H7 (cell line): ENCODE results near the gene GAREM1. TPM values are rescaled to one million over a fixed set of nuclear protein-coding genes. Genes with fewer than 3 reads are reported as not detected.
"Not testable (repeated sequence)": the region's sequence is repeated elsewhere in the genome, so short reads cannot be mapped to it uniquely, and the experiment has no call there.

ENCODE experiments used
- DNase-seq: peaks from one replicate; pipeline ENCODE4 v3.0.0; 2012
- H3K27me3 ChIP-seq: 2 replicates; pipeline ENCODE4 v1.6.0; 2011; ENCODE audit warnings: mild to moderate bottlenecking, low read length; ENCODE audit not compliant: control insufficient read depth, insufficient read depth
- H3K36me3 ChIP-seq: replicated peaks from 2 replicates; pipeline ENCODE4 v1.5.1; 2011; ENCODE audit warnings: low read length; ENCODE audit not compliant: control insufficient read depth, insufficient read depth
- H3K4me3 ChIP-seq: 2 replicates; pipeline ENCODE4 v1.5.1; 2011; ENCODE audit warnings: low read depth, mild to moderate bottlenecking, control low read depth, low read length, moderate library complexity; ENCODE audit not compliant: insufficient read depth
- total RNA-seq: library from RNA; depleted of rRNA; stranded (reverse); fragments of >200 nt; shearing (Covaris generic); gene quantifications from 2 replicates; pipeline ENCODE4 v1.2.3, GENCODE V29; 2014

GAREM1 gene
- total RNA-seq, 1 experiment from 2014 or later, result 4.9 TPM

- no peak for DNase-seq
- no peak overlapping the region for H3K4me3 ChIP-seq
- H3K27me3 ChIP-seq, result no peaks in the 10 kb centered on the region
- no peaks in the 10 kb centered on the region for H3K36me3 ChIP-seq
Observed at GRCh38 chr18:32255570-32255969, 215.1 kb downstream of the GAREM1 start.

GRCh38 chr18:32252141-32252860 lies 218.4 kb downstream of the GAREM1 start:
- DNase-seq, result no peak
- no peaks in the 10 kb centered on the region for H3K36me3 ChIP-seq
- H3K27me3 ChIP-seq, result no peaks in the 10 kb centered on the region
- H3K4me3 ChIP-seq, result no peak overlapping the region

GRCh38 chr18:32251466-32251865 lies 219.2 kb downstream of the GAREM1 start:
- no peak overlapping the region for H3K4me3 ChIP-seq

DNA sequence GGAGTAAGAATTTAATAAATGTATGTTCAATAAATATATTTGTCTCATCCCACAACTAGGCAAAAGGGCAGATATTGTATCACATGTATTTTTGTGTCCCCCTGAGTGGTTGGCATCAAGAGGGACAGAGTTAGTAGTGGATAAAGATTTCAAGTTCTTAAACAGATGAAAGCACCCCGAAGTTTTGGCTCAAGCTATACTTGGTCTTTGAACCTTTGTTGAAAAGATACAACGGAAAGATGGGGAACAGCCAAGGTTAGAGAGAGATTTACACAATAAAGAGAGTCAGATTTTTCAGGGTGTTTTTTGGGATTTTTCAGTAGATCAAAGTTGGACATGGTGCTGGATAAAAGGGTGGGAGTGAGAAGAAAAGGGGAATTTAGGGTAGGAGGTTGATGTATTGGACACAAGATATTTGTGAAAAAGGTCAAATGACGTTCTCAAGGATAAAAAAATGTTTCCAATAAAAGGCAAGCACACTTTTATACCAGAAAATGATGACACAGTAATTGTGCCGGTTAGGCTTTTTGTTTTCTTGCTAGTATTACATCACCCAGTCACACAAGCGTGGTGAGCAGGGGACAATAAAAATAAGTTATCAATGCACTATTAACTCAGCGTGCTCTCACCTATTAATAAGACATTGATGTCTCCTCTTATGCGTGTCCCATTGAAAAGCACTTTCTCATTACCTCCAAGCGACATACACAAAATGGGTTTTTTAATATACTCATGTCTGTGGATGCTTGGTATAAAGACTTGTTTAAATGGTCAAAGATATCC lies 221.3 kb downstream of the GAREM1 start:
- Histone ChIP-seq H3K27me3 (no peaks in the 10 kb centered on the region), H3K4me3 (no peak overlapping the region), H3K36me3 (no peaks in the 10 kb centered on the region)
- no peak for DNase-seq

More at GRCh38 chr18:32251466-32251865, 219.2 kb downstream of the GAREM1 start:
- no peak for DNase-seq
- H3K36me3 ChIP-seq, result no peaks in the 10 kb centered on the region
- no peaks in the 10 kb centered on the region for H3K27me3 ChIP-seq

GRCh38 chr18:32244881-32245280 lies 225.8 kb downstream of the GAREM1 start:
- no peak for DNase-seq
- Histone ChIP-seq H3K27me3 (no peaks in the 10 kb centered on the region), H3K4me3 (no peak overlapping the region), H3K36me3 (no peaks in the 10 kb centered on the region)

DNA sequence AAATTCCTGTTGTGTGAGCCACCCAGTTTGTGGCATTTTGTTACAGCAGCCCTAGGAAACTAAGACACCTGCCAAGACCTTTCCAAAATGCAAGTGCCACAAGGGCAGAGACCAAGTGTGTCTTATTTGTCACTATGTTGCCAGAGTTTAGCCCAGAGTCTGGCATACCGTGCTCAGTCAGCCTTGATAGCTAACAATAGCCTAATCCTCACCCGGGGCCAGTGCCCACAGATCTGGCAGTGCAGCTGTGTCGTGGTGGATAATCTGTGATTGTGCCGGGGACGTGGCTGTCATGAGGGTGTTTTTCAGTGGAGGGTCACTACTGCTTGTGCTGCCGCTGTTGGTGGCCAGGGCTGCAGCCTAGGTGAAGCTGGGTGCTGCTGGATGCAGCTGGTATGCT lies 227.3 kb downstream of the GAREM1 start:
- Histone ChIP-seq H3K27me3 (no peaks in the 10 kb centered on the region), H3K36me3 (no peaks in the 10 kb centered on the region), H3K4me3 (no peak overlapping the region)
- no peak for DNase-seq

GRCh38 chr18:32242395-32242794 lies 228.3 kb downstream of the GAREM1 start:
- no peak for DNase-seq
- Histone ChIP-seq H3K4me3 (no peak overlapping the region), H3K27me3 (no peaks in the 10 kb centered on the region), H3K36me3 (no peaks in the 10 kb centered on the region)

DNA sequence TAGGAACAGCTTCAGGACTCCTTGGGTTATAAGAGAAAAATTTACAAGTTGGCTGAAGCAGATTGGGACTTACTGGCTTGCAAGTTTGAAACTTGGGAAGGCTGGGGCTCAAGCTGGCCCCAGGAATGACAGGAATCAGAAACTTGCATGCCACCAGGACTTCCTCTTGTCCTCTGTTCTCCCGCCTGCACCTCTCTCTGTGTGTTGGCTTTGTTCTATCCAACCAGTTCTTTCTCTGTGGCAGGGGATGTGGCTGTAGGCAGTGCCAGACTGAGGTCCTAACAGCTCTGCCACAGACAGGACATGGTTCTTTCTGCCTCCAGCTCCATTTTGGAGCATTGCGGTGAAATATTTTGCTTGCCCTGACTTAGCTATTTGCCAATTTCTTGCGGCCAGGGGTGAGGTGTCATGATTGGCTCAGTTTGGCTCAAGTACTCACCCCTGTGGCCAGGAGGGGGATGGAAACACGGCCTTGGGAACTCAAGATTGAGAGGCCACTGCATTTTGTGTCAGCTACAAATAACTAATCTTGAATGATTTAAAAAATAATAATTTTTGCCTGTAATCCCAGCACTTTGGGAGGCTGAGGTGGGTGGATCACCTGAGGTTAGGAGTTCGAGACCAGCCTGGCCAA lies 231.9 kb downstream of the GAREM1 start:
- H3K4me3 ChIP-seq, result no peak overlapping the region
- H3K36me3 ChIP-seq, result no peaks in the 10 kb centered on the region
- peak; percentile 39 for DNase-seq
- H3K27me3 ChIP-seq, result no peaks in the 10 kb centered on the region

DNA sequence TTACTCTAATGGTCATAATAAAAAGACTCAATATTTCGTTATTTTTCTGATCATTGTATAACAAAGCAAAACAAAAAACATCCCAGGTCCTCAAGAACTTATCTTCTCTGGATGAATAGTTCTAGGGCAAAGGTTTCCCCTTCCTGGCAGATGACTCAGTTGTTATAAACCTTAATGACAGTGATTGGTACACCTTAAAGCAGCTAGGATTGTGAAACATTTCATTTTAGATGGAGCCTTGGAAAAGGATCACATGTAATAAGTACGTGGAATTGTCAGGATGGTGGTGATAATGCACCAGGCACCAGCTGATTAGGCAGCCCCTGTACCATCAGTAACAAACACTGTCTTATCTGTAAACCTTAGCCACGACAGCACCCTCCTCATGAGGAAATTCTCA lies 233.6 kb downstream of the GAREM1 start:
- Histone ChIP-seq H3K36me3 (no peaks in the 10 kb centered on the region), H3K27me3 (no peaks in the 10 kb centered on the region), H3K4me3 (no peak overlapping the region)
- no peak for DNase-seq

DNA sequence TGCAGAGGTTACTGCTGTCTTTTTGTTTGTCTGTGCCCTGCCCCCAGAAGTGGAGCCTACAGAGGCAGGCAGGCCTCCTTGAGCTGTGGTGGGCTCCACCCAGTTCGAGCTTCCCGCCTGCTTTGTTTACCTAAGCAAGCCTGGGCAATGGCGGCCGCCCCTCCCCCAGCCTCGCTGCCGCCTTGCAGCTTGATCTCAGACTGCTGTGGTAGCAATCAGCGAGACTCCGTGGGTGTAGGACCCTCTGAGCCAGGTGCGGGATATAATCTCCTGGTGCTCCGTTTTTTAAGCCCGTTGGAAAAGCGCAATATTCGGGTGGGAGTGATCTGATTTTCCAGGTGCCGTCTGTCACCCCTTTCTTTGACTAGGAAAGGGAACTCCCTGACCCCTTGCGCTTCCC lies 237.3 kb downstream of the GAREM1 start:
- not testable (repeated sequence) for H3K4me3 ChIP-seq, H3K27me3 ChIP-seq, H3K36me3 ChIP-seq, DNase-seq

GRCh38 chr18:32219431-32220018 lies 251.2 kb downstream of the GAREM1 start:
- DNase-seq, result no peak
- Histone ChIP-seq H3K36me3 (no peaks in the 10 kb centered on the region), H3K4me3 (no peak overlapping the region), H3K27me3 (no peaks in the 10 kb centered on the region)

- no peak for DNase-seq
- Histone ChIP-seq H3K27me3 (no peaks in the 10 kb centered on the region), H3K4me3 (no peak overlapping the region), H3K36me3 (no peaks in the 10 kb centered on the region)
Observed at GRCh38 chr18:32216390-32216789, 254.3 kb downstream of the GAREM1 start.

DNA sequence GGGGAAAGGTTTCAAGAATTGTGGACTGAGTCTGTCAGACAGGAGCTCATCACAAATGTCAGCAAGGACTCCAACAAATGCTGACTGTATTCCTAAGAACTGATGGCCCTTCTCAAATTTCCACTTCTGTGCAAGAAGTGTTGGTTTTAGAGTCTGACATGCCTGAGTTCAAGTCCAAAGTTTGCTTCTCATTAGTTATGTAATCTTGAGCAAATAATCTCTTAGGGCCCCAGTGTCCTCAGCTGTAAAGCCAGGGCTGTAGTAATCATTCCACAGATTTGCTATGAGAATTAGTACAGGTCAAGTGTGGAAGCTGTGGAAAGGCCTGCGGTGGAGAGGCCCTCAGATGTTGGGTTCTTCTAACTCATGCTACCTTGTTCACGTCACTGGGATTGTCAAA lies 257.0 kb downstream of the GAREM1 start:
- Histone ChIP-seq H3K36me3 (no peaks in the 10 kb centered on the region), H3K27me3 (no peaks in the 10 kb centered on the region)
- no peak for DNase-seq

More for the DNA sequence above, 257.0 kb downstream of the GAREM1 start:
- no peak overlapping the region for H3K4me3 ChIP-seq
